RWPE2 (cell line): Measurements from ENCODE around the gene HMCN2.

Experiments used
- ATAC-seq: fragments of 200-7000 bp; cut with Tn5 transposase; 3 replicates; pipeline ENCODE4 v1.9.1; 2021; ENCODE audit warnings: low read depth
- DNase-seq: peaks from one replicate; pipeline ENCODE4 v3.0.0-alpha.2; 2020; ENCODE audit warnings: low spot score
- H3K27ac ChIP-seq: fragments of 450-650 bp; 2 replicates; pipeline ENCODE4 v1.5.1; 2017; ENCODE audit warnings: mild to moderate bottlenecking; ENCODE audit not compliant: poor library complexity, severe bottlenecking
- H3K27me3 ChIP-seq: fragments of 250-450 bp; sonication (Bioruptor Pico); 2 replicates; pipeline ENCODE4 v1.5.1; 2021; ENCODE audit warnings: mild to moderate bottlenecking, moderate library complexity; ENCODE audit not compliant: insufficient read depth, poor library complexity, severe bottlenecking
- H3K36me3 ChIP-seq: fragments of 250-450 bp; sonication (Bioruptor Pico); 2 replicates; pipeline ENCODE4 v1.5.1; 2020; ENCODE audit warnings: low read depth, mild to moderate bottlenecking, moderate library complexity
- H3K4me1 ChIP-seq: fragments of 250-450 bp; sonication (Bioruptor Pico); 2 replicates; pipeline ENCODE4 v1.5.1; 2021; ENCODE audit warnings: mild to moderate bottlenecking, moderate library complexity; ENCODE audit not compliant: insufficient read depth, poor library complexity, severe bottlenecking
- H3K4me3 ChIP-seq: fragments of 250-450 bp; sonication (Bioruptor Pico); 2 replicates; pipeline ENCODE4 v1.5.1; 2021; ENCODE audit warnings: mild to moderate bottlenecking, moderate library complexity; ENCODE audit not compliant: severe bottlenecking
- H3K9me3 ChIP-seq: fragments of 250-450 bp; sonication (Bioruptor Pico); 2 replicates; pipeline ENCODE4 v1.5.1; 2021; ENCODE audit warnings: mild to moderate bottlenecking, moderate library complexity; ENCODE audit not compliant: severe bottlenecking
- TF ChIP-seq, protein P1 (sequence below): fragments of 450-650 bp; IDR thresholded peaks from one replicate; pipeline ENCODE4 v1.5.1; 2017; ENCODE audit warnings: mild to moderate bottlenecking, moderate library complexity; ENCODE audit not compliant: poor library complexity, severe bottlenecking

Gene HMCN2

DNA sequence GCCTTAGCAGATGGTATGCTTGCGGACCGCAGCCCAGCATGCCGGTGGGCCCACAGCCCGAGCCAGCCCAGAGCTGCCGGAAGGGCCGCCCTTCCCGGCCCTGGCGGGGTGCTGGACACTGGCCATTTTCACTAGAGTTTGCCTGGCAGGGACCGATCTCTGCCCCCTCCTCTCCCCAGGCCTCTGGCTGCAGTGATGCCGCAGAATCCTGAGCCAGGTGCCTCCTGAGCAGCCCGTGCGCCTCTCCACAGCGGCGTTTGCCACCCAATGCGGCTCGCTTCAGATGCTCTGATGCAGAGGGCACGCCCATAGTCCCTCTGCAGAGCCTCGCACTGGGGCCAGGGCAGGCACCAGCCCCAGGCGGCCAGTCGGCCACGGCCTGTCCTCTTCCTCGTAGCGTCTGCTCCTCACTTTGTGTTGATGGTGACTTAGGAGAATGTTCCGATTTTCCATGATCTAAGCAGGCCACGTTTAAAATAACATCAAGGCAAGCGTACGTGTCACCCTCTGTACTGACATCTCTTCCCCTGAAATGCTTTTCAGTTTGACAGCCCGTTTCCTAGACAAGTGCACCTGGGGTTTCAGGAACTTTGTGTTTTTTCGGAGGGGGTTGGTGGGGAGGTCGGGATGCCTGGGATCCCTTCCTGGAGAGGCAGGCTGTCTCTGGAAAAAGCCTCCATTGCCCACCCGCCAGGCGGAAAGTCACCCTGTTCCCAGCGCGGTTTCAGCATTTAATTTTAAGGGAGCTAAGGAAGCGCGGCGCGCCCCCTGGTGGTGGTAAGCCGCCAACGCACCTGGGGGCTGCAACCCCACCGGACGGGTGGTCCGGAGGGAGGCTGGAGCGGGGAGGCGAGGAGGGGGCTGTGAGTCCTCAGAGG lies 29.8 kb upstream of the HMCN2 start:
- TF ChIP-seq, protein P1, sequence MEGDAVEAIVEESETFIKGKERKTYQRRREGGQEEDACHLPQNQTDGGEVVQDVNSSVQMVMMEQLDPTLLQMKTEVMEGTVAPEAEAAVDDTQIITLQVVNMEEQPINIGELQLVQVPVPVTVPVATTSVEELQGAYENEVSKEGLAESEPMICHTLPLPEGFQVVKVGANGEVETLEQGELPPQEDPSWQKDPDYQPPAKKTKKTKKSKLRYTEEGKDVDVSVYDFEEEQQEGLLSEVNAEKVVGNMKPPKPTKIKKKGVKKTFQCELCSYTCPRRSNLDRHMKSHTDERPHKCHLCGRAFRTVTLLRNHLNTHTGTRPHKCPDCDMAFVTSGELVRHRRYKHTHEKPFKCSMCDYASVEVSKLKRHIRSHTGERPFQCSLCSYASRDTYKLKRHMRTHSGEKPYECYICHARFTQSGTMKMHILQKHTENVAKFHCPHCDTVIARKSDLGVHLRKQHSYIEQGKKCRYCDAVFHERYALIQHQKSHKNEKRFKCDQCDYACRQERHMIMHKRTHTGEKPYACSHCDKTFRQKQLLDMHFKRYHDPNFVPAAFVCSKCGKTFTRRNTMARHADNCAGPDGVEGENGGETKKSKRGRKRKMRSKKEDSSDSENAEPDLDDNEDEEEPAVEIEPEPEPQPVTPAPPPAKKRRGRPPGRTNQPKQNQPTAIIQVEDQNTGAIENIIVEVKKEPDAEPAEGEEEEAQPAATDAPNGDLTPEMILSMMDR: peak; percentile 96
- Histone ChIP-seq H3K27me3 (no peaks in the 10 kb centered on the region), H3K9me3 (no peaks in the 10 kb centered on the region), H3K4me3 (no peak overlapping the region), H3K36me3 (peaks cover 5% of the 10 kb centered on the region; the same call in 1 of the 2 replicates), H3K27ac (no peak overlapping the region), H3K4me1 (no peaks in the 10 kb centered on the region)
- ATAC-seq: peak; percentile 9; the same call in 1 of the 3 replicates
- no peak for DNase-seq

DNA sequence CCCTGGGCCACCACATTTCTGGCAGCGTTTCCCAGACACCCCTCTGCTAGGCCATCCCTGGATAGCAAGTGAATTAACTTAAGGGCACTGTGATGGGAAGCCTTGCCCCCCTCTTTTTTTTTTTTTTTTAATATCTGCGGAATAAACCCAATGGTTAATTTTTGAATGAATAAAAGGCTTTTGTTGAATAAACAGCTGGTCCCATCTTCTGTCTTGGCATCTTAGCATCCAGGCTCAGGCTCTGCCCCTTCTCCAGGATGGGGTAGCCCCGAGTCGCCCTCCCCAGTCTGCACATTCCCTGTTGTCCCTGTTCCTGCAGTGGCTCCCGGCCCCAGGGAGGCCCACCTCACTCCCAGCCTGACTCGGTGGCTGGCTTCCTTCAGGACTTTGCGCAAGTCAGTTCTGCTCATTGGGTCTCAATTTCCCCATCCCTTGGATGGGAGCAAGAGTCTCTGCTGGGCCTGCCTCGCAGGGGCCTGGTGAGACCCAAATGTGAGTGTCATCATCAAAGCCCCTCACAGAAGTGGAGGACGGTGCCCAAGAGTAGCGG lies 29.0 kb upstream of the HMCN2 start:
- no peaks in the 10 kb centered on the region for H3K27me3 ChIP-seq
- no peaks in the 10 kb centered on the region for H3K9me3 ChIP-seq
- H3K4me1 ChIP-seq: no peaks in the 10 kb centered on the region
- H3K4me3 ChIP-seq: no peak overlapping the region
- ATAC-seq: no peak
- TF ChIP-seq, protein P1: peak; percentile 76
- DNase-seq: no peak
- no peak overlapping the region for H3K27ac ChIP-seq
- H3K36me3 ChIP-seq: peaks cover 5% of the 10 kb centered on the region; the same call in 1 of the 2 replicates

DNA sequence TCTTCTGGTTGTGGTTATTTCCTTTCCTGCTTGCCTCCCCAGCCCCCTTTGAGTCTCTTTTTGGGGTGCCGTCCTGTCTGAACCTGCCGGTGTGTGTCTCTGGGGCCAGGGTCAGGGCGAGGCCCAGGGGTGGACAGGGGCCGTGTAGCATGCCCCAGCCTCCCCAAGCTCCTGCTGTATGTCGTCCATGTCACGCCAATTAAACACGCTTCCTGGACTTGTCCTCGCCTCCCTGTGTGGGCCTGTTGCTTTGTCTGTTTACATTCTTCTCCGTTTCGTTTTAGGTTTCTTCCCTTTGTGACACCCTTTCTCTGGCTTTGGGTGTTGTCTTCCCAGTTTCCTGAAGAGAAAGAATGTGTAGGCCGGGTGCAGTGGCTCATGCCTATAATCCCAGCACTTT lies 28.5 kb upstream of the HMCN2 start:
- H3K9me3 ChIP-seq: no peaks in the 10 kb centered on the region
- peaks cover 2% of the 10 kb centered on the region; the same call in 1 of the 2 replicates for H3K36me3 ChIP-seq
- TF ChIP-seq, protein P1: no peak
- H3K27ac ChIP-seq: no peak overlapping the region
- H3K4me1 ChIP-seq: no peaks in the 10 kb centered on the region
- no peak for DNase-seq
- H3K4me3 ChIP-seq: no peak overlapping the region
- no peak for ATAC-seq
- no peaks in the 10 kb centered on the region for H3K27me3 ChIP-seq

DNA sequence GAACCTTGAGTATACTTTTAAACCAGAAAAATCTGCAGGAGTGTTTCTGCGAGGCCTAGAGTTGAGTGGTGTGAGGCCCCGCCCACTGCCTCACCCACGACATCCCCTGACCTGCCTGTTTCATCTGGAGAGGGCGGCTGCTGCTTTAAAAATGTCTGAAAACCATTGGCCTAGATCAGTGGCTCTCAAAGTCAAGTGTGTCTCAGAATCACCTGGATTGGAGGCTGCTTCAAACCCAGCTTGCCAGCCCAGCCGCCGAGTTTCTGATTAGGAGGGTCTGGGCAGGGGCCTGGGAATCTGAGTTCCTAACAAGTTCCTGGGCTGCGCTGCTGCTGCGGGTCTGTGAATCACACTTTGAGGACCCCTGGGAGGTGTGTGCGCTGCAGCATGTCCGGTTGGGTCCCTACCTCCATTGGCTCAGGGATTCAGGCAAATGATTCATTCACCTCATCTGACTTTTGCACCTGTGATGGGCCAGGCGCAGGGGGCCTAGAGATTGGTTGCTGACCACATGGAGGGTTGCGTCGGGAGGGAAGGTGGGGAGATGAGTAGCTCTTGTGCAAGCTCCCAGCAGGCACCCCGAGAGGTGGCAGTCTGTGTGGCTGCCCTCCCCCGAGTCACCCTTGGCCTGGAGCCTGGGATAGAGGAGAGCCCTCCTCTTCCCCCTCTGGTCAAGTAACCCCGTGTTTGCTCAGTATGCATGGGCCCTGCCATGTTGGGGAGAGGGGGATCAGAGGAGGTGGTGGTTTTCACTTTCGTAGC lies 27.6 kb upstream of the HMCN2 start:
- no peaks in the 10 kb centered on the region for H3K9me3 ChIP-seq

More for the DNA sequence above, 27.6 kb upstream of the HMCN2 start:
- Histone ChIP-seq H3K27me3 (no peaks in the 10 kb centered on the region), H3K4me1 (no peaks in the 10 kb centered on the region), H3K27ac (no peak overlapping the region), H3K4me3 (no peak overlapping the region), H3K36me3 (no peaks in the 10 kb centered on the region; the same call in 1 of the 2 replicates)
- TF ChIP-seq, protein P1: no peak
- DNase-seq (no peak), ATAC-seq (no peak)
